ENCODE results near the gene KLHDC4. TPM values are rescaled to one million over a fixed set of nuclear protein-coding genes. Genes with fewer than 3 reads are reported as not detected.

Gene KLHDC4
- total and polyA plus RNA-seq, 9 of the 15 experiments (the other 6 are each of a cell fraction or from before 2014, with no cell fraction given): 1.3 to 68.1 (median 32.8) TPM

- TF ChIP-seq NELFE (IDR thresholded peaks at IDR 0.05; ENCODE audit: insufficient read depth, insufficient read length): no peak
- no peak for TF ChIP-seq SETDB1 (IDR thresholded peaks at IDR 0.05; ENCODE audit: low read length)
- TF ChIP-seq RCOR1 (IDR thresholded peaks at IDR 0.05; ENCODE audit: borderline replicate concordance in 1 of 2, low read depth in 2 of 2, low read length in 2 of 2): peak in 1 of 2 experiments; percentile 74; a peak in 3 of 4 replicates
- no peak for TF ChIP-seq EZH2 (IDR thresholded peaks at IDR 0.05; ENCODE audit: borderline replicate concordance, low read depth, low read length)
- peak; percentile 75 for TF ChIP-seq EP300 (IDR thresholded peaks at IDR 0.05; ENCODE audit: low read length)
- TF ChIP-seq GABPB1 (CRISPR knock-in tag; IDR thresholded peaks at IDR 0.05): peak; percentile 80
- no peak for TF ChIP-seq CUX1 (CRISPR knock-in tag; IDR thresholded peaks at IDR 0.05)
- TF ChIP-seq ASH1L (IDR thresholded peaks at IDR 0.05; ENCODE audit: borderline replicate concordance, low read depth, partially characterized antibody): no peak
- TF ChIP-seq ZBTB33 (CRISPR knock-in tag; IDR thresholded peaks at IDR 0.05): no peak
- no peak for TF ChIP-seq SRSF7 (optimal IDR thresholded peaks at IDR 0.05; ENCODE audit: low read depth, low read length)
- TF ChIP-seq CBX3 (IDR thresholded peaks at IDR 0.05; ENCODE audit: borderline replicate concordance in 1 of 2, low read length in 2 of 2): peak in 1 of 2 experiments; percentile 66; a peak in 1 of 3 replicates
- TF ChIP-seq KHSRP (IDR thresholded peaks at IDR 0.05): no peak
- no peak for TF ChIP-seq ZNF282 (CRISPR knock-in tag; IDR thresholded peaks at IDR 0.05)
Measured at GRCh38 chr16:87721622-87722585, 43.9 kb downstream of the KLHDC4 start (continued).
